Fibroblast of lung (primary cell): Measurements from ENCODE around the gene JUND. TPM values are rescaled to one million over a fixed set of nuclear protein-coding genes. Genes with fewer than 3 reads are reported as not detected.
A peak's percentile ranks its signal among the peaks of the same experiment; 100 is the strongest.

Source experiments
- DNase-seq, 2 donors: peaks; one replicate each; pipeline versions ENCODE4 v3.0.0 to v3.0.0-alpha.2; 2010; ENCODE audit warnings: low read depth in 2 of 2
- H2AFZ ChIP-seq: 2 replicates; pipeline ENCODE4 v1.5.1; 2012; ENCODE audit warnings: low read length, control low read depth, inconsistent platforms
- H3K27ac ChIP-seq: 2 replicates; pipeline ENCODE4 v1.5.1; 2011; ENCODE audit warnings: low read length, control low read depth; ENCODE audit not compliant: insufficient read depth
- H3K27me3 ChIP-seq: 2 replicates; pipeline ENCODE4 v1.5.1; 2011; ENCODE audit warnings: mild to moderate bottlenecking, low read length; ENCODE audit not compliant: control insufficient read depth, insufficient read depth
- H3K36me3 ChIP-seq: 2 replicates; pipeline ENCODE4 v1.5.1; 2011; ENCODE audit warnings: low read length; ENCODE audit not compliant: control insufficient read depth, insufficient read depth
- H3K4me1 ChIP-seq: 2 replicates; pipeline ENCODE4 v1.5.1; 2011; ENCODE audit warnings: low read length; ENCODE audit not compliant: control insufficient read depth, insufficient read depth; ENCODE audit errors: extremely low read depth
- H3K4me2 ChIP-seq: 2 replicates; pipeline ENCODE4 v1.5.1; 2011; ENCODE audit warnings: low read length, control low read depth; ENCODE audit not compliant: insufficient read depth; ENCODE audit errors: extremely low read depth
- H3K4me3 ChIP-seq, 4 experiments: fragments of 200-600 bp in 1 of 4; sonication (generic) in 1 of 4; replicated peaks in 1 of 4; 2 replicates each; pipeline ENCODE4 v1.5.1; 2011 to 2016; ENCODE audit warnings: low read length in 4 of 4, low read depth in 3 of 4, mild to moderate bottlenecking in 3 of 4, control low read depth in 2 of 4, inconsistent platforms in 1 of 4, mixed read lengths in 1 of 4; ENCODE audit not compliant: insufficient read depth in 1 of 4; ENCODE audit errors: control extremely low read depth in 1 of 4
- H3K79me2 ChIP-seq: 2 replicates; pipeline ENCODE4 v1.5.1; 2012; ENCODE audit warnings: mild to moderate bottlenecking, low read length, inconsistent platforms; ENCODE audit not compliant: control insufficient read depth, insufficient read depth
- H3K9ac ChIP-seq: 2 replicates; pipeline ENCODE4 v1.5.1; 2011; ENCODE audit warnings: mild to moderate bottlenecking, low read length, control low read depth; ENCODE audit not compliant: insufficient read depth
- H3K9me3 ChIP-seq: 2 replicates; pipeline ENCODE4 v1.5.1; 2012; ENCODE audit warnings: low read depth, low read length; ENCODE audit not compliant: control insufficient read depth, insufficient read depth
- H4K20me1 ChIP-seq: 2 replicates; pipeline ENCODE4 v1.5.1; 2011; ENCODE audit warnings: low read length; ENCODE audit not compliant: control insufficient read depth, insufficient read depth; ENCODE audit errors: extremely low read depth
- CTCF ChIP-seq, 2 donors: IDR thresholded peaks in 1 of 2; conservative IDR thresholded peaks in 1 of 2; 1 replicate in 1 of 2; 2 replicates in 1 of 2; pipeline ENCODE4 v1.5.1; 2011 to 2012; ENCODE audit warnings: low read length in 2 of 2, control low read depth in 1 of 2, inconsistent platforms in 1 of 2, low read depth in 1 of 2, mild to moderate bottlenecking in 1 of 2
- EZH2 ChIP-seq: IDR thresholded peaks from 2 replicates; pipeline ENCODE4 v1.5.1; 2012; ENCODE audit warnings: low read length, control low read depth, mild to moderate bottlenecking; ENCODE audit errors: missing control alignments
- polyA plus RNA-seq, 2 donors: library from polyadenylated mRNA; depleted of rRNA in 1 of 2; stranded (reverse) in 1 of 2; unstranded in 1 of 2; fragments of >200 nt; gene quantifications; 2 replicates each; pipeline ENCODE4 v1.2.1, GENCODE V29; 2011 to 2012; ENCODE audit warnings: missing spikeins in 1 of 2
- total RNA-seq: library from RNA; depleted of rRNA; stranded (reverse); fragments of >200 nt; gene quantifications from 2 replicates; pipeline ENCODE4 v1.2.1, GENCODE V29; 2014

Gene JUND
- total and polyA plus RNA-seq, 2 donors (not counting 1 experiment from before 2014, with no cell fraction given) = 65.8 to 166 TPM

- peak within 1 kb of the TSS; percentile 82 for H3K27ac ChIP-seq
- H3K4me2 ChIP-seq = peak within 1 kb of the TSS; percentile 90
- H3K9ac ChIP-seq = peak within 1 kb of the TSS; percentile 81
- no peaks in the 10 kb centered on the region for H3K27me3 ChIP-seq
- H3K4me1 ChIP-seq = peaks cover 16% of the 10 kb centered on the region
- no peaks in the 10 kb centered on the region for H4K20me1 ChIP-seq
- TF ChIP-seq CTCF (conservative IDR thresholded peaks at IDR 0.05 in 1 of 2, IDR thresholded peaks at IDR 0.05 in 1 of 2; ENCODE audit: low read depth in 1 of 2, low read length in 2 of 2) (peak in 1 of 2 donors; percentile 30), EZH2 (no peak)
- H3K4me3 ChIP-seq = peak within 1 kb of the TSS; percentile 64 to 80 (median 76)
- H3K79me2 ChIP-seq = peaks cover 38% of the 10 kb centered on the region
- H3K9me3 ChIP-seq = no peaks in the 10 kb centered on the region
- peaks cover 4% of the 10 kb centered on the region for H3K36me3 ChIP-seq
- peak within 1 kb of the TSS; percentile 42 for H2AFZ ChIP-seq
- peak; percentile 95 for DNase-seq
Measured at GRCh38 chr19:18322759-18323460, 41.5 kb upstream of the JUND start, which contains the start of gene LSM4. TSS of gene LSM4 (minus strand) at chr19:18323076. CDS start at chr19:18323020, 56 bp downstream.

GRCh38 chr19:18322318-18322758 is 40.9 kb upstream of the JUND start:
- peak overlapping the region; percentile 81 for H3K9ac ChIP-seq
- peak overlapping the region; percentile 90 for H3K4me2 ChIP-seq
- DNase-seq = peak; percentile 69 to 70
- peaks cover 16% of the 10 kb centered on the region for H3K4me1 ChIP-seq
- peak overlapping the region; percentile 82 for H3K27ac ChIP-seq
- TF ChIP-seq EZH2 (no peak), CTCF (conservative IDR thresholded peaks at IDR 0.05 in 1 of 2, IDR thresholded peaks at IDR 0.05 in 1 of 2; ENCODE audit: low read depth in 1 of 2, low read length in 2 of 2) (peak; percentile 12 to 35)
- H3K9me3 ChIP-seq = no peaks in the 10 kb centered on the region
- peaks cover 39% of the 10 kb centered on the region for H3K79me2 ChIP-seq
- peak overlapping the region; percentile 64 to 80 (median 74) for H3K4me3 ChIP-seq
- H3K27me3 ChIP-seq = no peaks in the 10 kb centered on the region
- H3K36me3 ChIP-seq = peaks cover 4% of the 10 kb centered on the region
- H2AFZ ChIP-seq = no peak overlapping the region
- no peaks in the 10 kb centered on the region for H4K20me1 ChIP-seq

- H3K27ac ChIP-seq = peak overlapping the region; percentile 82
- H3K4me1 ChIP-seq = peaks cover 16% of the 10 kb centered on the region
- H3K4me3 ChIP-seq = peak overlapping the region; percentile 64 to 80 (median 74)
- no peaks in the 10 kb centered on the region for H3K9me3 ChIP-seq
- peak overlapping the region; percentile 90 for H3K4me2 ChIP-seq
- H3K36me3 ChIP-seq = peaks cover 4% of the 10 kb centered on the region
- H3K79me2 ChIP-seq = peaks cover 39% of the 10 kb centered on the region
- H3K27me3 ChIP-seq = no peaks in the 10 kb centered on the region
- TF ChIP-seq EZH2 (no peak), CTCF (conservative IDR thresholded peaks at IDR 0.05 in 1 of 2, IDR thresholded peaks at IDR 0.05 in 1 of 2; ENCODE audit: low read depth in 1 of 2, low read length in 2 of 2) (no peak)
- no peak overlapping the region for H2AFZ ChIP-seq
- H3K9ac ChIP-seq = no peak overlapping the region
- no peaks in the 10 kb centered on the region for H4K20me1 ChIP-seq
- peak in 1 of 2 donors; percentile 36 for DNase-seq
Measured at GRCh38 chr19:18321734-18322102, 40.3 kb upstream of the JUND start.
